Stimulated activated naive CD8-positive, alpha-beta T cell treated with anti-CD3 and anti-CD28 coated beads, Interleukin-15, amount 100 ng/mL, for 72 hours (primary cell): ENCODE measurements around the gene RPS6KL1.

ENCODE experiments used
- ATAC-seq: fragments of 150-1000 bp; cut with Tn5 transposase; 2 replicates; pipeline ENCODE4 v1.10.0; 2021; ENCODE audit warnings: mild to moderate bottlenecking, moderate library complexity
- DNase-seq, 2 donors: peaks; one replicate each; pipeline ENCODE4 v3.0.0; 2021 to 2022
- H3K27ac Mint-ChIP-seq, 2 donors: one replicate each; pipeline ENCODE4 v1.8.0; 2022; ENCODE audit warnings: mild to moderate bottlenecking in 2 of 2, mixed read lengths in 2 of 2, moderate library complexity in 2 of 2
- H3K27me3 Mint-ChIP-seq: one replicate; pipeline ENCODE4 v1.8.0; 2022; ENCODE audit warnings: mixed read lengths
- H3K4me1 Mint-ChIP-seq: one replicate; pipeline ENCODE4 v1.8.0; 2022; ENCODE audit warnings: mild to moderate bottlenecking, mixed read lengths
- H3K4me3 Mint-ChIP-seq, 2 donors: one replicate each; pipeline ENCODE4 v1.8.0; 2022; ENCODE audit warnings: mild to moderate bottlenecking in 2 of 2, mixed read lengths in 2 of 2, moderate library complexity in 1 of 2
- H3K9me3 Mint-ChIP-seq, 2 donors: one replicate each; pipeline ENCODE4 v1.8.0; 2022; ENCODE audit warnings: mixed read lengths in 2 of 2

RPS6KL1 gene

DNA sequence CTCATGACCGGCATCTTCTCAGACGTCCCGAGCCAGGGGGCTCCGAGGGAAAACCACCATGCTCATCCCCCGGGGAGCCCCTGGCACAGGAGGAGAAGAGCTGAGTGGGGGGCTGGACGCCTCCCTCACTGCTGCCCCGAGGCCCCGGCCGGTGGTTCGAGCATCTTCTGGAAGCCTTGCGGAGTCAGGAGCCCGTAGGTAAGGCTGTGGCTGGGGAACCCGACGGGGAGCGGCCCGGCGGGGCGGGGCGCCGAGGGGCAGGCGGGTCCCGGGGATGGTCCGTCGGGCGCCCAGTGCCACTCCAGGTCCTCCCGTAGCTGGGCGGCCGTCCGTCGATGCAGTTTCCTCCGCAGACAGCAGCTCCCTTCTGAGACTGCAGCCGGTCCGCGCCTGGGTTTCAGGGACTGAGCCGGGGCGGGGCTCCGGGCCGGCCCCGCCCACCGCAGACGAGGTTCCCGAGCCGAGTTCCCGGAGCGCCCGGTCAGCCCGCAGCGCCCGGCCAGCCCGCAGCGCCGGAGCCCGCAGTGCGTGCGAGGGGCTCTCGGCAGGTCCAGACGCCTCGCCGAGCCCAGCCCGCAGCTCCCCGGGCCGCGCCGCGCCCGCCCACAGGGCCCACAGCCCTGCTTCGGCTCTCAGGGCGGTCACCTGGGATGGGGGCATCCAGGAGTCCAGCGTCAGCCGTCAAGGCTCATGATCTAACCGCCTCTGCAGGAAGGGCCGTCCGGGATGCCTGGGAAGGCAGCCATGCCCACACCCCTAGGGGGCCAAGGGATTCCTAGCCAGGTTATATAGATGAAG lies 32.4 kb upstream of the RPS6KL1 start, which contains the start of gene PGF:
PGF (minus strand) TSS at position 369 of the 798 bp plus-strand sequence; CDS start at position 14, 355 bp downstream.
- no peaks in the 10 kb centered on the region for H3K4me1 Mint-ChIP-seq
- H3K27me3 Mint-ChIP-seq: peaks cover 37% of the 10 kb centered on the region
- ATAC-seq: peak; percentile 53
- H3K9me3 Mint-ChIP-seq: no peaks in the 10 kb centered on the region
- peak within 1 kb of the TSS; percentile 66 to 81 for H3K4me3 Mint-ChIP-seq
- DNase-seq: peak in 1 of 2 donors; percentile 24
- no peak within 1 kb of the TSS for H3K27ac Mint-ChIP-seq

DNA sequence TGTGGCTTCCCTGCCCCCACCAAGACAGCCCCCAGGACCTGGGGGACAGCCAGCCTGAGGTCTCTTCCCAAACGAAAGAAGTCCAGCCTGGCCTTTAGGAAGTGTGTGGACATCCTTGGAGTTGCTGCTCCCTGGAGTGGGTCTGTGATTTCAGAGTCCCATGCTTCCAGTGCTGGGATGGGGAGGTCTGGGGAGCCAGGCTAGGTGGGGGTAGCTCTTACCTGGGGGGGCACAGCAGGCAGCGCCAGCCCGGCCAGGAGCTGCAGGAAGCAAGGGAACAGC lies 31.8 kb upstream of the RPS6KL1 start:
- Mint-ChIP-seq H3K4me3 (peak overlapping the region; percentile 66 to 81), H3K4me1 (no peaks in the 10 kb centered on the region), H3K27ac (no peak overlapping the region), H3K9me3 (no peaks in the 10 kb centered on the region), H3K27me3 (peaks cover 37% of the 10 kb centered on the region)
- peak; percentile 23 for ATAC-seq
- no peak for DNase-seq

DNA sequence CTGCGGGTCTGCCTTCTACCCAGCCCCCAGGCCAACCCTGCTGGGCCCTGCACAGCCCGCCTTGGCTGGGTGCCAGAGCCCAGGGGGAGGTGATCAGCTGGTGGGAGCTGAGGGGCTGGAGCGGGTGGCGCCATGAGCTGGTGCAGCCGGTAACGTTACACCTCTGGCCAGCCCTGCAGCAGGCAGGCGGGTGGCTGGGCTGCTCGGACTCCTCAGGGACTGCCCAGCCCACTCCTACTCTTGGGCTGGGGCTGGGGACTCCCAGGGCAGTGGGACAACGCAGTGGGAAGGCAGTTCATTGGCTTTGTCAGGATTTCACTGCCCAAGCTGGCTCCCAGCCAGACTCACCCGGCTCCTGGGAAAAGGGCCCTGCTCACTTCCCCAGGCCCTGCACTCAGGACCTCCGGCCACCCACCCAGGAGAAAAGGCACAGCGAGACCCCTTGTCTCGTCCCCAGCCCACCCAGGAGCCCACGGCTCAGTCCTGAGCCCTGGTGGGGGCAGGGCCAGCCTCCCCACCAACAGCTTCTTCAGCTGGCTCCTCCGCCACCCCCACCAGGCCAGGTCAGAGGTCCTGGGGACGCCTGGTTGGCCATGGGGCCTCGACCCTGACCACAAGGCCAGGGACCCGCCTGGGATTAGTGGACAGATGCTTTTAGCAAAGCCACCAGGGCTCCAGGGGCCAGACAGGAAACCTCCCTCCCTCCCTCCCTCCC lies 31.3 kb upstream of the RPS6KL1 start:
- DNase-seq (no peak), ATAC-seq (no peak)
- Mint-ChIP-seq H3K27ac (no peak overlapping the region), H3K27me3 (peaks cover 37% of the 10 kb centered on the region), H3K4me1 (no peaks in the 10 kb centered on the region), H3K9me3 (no peaks in the 10 kb centered on the region), H3K4me3 (peak overlapping the region in 1 of 2 donors; percentile 26)

- peaks cover 37% of the 10 kb centered on the region for H3K27me3 Mint-ChIP-seq
- H3K4me1 Mint-ChIP-seq: no peaks in the 10 kb centered on the region
- DNase-seq (no peak), ATAC-seq (no peak)
- H3K9me3 Mint-ChIP-seq: no peaks in the 10 kb centered on the region
- H3K4me3 Mint-ChIP-seq: no peak overlapping the region
- H3K27ac Mint-ChIP-seq: peak overlapping the region; percentile 77 to 89
These were observed 30.6 kb upstream of the RPS6KL1 start for GRCh38 chr14:74953686-74954085.

GRCh38 chr14:74952697-74953484 lies 29.8 kb upstream of the RPS6KL1 start:
- Mint-ChIP-seq H3K27ac (no peak overlapping the region), H3K9me3 (no peaks in the 10 kb centered on the region), H3K4me1 (no peaks in the 10 kb centered on the region), H3K27me3 (peaks cover 37% of the 10 kb centered on the region), H3K4me3 (no peak overlapping the region)
- no peak for ATAC-seq
- DNase-seq: no peak

- no peak overlapping the region for H3K4me3 Mint-ChIP-seq
- no peak overlapping the region for H3K27ac Mint-ChIP-seq
- no peak for DNase-seq
- H3K9me3 Mint-ChIP-seq: no peaks in the 10 kb centered on the region
- H3K27me3 Mint-ChIP-seq: peaks cover 36% of the 10 kb centered on the region
- H3K4me1 Mint-ChIP-seq: no peaks in the 10 kb centered on the region
- no peak for ATAC-seq
These were observed 29.2 kb upstream of the RPS6KL1 start for GRCh38 chr14:74952180-74952665.

DNA sequence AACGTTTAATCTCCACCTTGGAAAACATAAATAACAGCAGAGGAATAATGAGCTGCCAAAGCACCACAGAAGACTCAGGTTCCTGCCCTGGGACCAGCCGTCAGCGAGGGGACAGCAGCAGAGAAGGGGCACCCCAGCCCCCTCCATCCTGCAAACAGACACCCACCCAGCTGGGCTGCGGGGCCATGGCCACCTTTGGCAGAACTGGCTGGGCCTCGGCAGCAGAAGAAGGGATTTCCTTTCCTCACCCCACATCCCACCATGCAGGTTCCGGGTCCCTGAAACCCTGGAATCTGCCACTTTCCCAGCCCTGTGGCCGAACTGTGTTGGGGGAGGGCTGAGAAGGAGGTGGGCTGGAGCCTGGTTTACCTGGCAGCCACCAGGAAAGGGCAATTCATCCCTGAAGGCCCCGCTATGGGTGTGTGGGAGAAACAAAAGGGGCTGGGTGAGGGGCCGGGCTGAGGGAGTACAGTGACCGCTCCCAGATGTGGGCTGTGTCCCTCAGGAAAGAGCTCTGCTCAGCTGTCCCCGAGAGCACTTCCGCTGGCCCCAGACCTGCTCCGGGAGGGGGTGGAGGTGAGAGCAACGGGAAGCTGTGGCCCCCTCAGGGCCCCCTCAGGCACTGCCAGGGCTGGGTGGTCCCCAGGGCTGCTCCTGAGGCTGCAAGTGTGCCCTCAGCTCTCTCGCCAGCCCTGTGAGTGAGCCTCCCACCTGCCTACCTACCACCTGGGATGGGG lies 28.6 kb upstream of the RPS6KL1 start:
- no peak for ATAC-seq
- H3K4me3 Mint-ChIP-seq: no peak overlapping the region
- no peak overlapping the region for H3K27ac Mint-ChIP-seq
- peaks cover 30% of the 10 kb centered on the region for H3K27me3 Mint-ChIP-seq
- DNase-seq: no peak
- peaks cover 3% of the 10 kb centered on the region for H3K4me1 Mint-ChIP-seq
- no peaks in the 10 kb centered on the region for H3K9me3 Mint-ChIP-seq

DNA sequence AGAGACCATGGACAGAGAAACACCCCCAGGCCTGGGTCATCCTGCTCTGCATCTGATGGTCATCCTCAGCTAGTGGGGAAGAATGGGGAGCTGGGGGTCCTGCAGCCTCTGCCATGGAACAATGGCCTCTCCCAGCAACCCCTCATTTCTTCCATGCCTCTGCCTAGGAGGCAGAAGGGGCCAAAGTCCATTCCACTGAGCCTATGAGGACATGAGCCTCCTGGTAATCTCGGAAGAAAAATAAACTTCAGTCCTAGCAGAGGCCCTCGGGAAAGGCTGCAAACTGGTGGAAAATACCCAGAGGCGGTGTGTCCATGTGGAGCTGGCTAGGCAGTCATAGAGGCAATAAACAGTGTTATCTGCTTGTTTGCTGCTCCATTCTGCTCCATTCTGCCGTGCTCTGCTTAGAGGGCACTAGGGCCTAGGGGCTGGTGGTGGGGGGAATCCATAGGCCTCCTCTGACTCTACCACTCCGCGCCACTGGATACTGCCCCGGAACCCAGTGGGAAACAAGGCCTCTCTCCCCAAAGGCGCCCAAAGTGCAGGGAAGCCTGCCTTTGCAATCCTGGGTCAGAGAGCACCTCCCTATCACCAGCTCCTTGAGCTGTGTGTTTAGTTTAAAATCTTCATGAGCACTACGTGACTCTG lies 27.9 kb upstream of the RPS6KL1 start:
- ATAC-seq: no peak
- Mint-ChIP-seq H3K27me3 (peaks cover 29% of the 10 kb centered on the region), H3K9me3 (no peaks in the 10 kb centered on the region)

GRCh38 chr14:74949859-74950573 lies 27.0 kb upstream of the RPS6KL1 start:
- H3K27me3 Mint-ChIP-seq: peaks cover 26% of the 10 kb centered on the region
- H3K9me3 Mint-ChIP-seq: no peaks in the 10 kb centered on the region
- DNase-seq (no peak), ATAC-seq (no peak)
- H3K27ac Mint-ChIP-seq: no peak overlapping the region
- no peak overlapping the region for H3K4me3 Mint-ChIP-seq
- H3K4me1 Mint-ChIP-seq: peaks cover 10% of the 10 kb centered on the region

More for the DNA sequence above, 27.9 kb upstream of the RPS6KL1 start:
- DNase-seq: no peak
- Mint-ChIP-seq H3K4me1 (peaks cover 10% of the 10 kb centered on the region), H3K4me3 (no peak overlapping the region), H3K27ac (no peak overlapping the region)

- Mint-ChIP-seq H3K4me3 (no peak overlapping the region), H3K27me3 (peaks cover 18% of the 10 kb centered on the region), H3K9me3 (no peaks in the 10 kb centered on the region), H3K4me1 (peaks cover 10% of the 10 kb centered on the region), H3K27ac (no peak overlapping the region)
- DNase-seq (no peak), ATAC-seq (no peak)
These were observed 26.1 kb upstream of the RPS6KL1 start for GRCh38 chr14:74949191-74949601.

GRCh38 chr14:74948228-74949175 lies 25.4 kb upstream of the RPS6KL1 start:
- ATAC-seq: no peak
- Mint-ChIP-seq H3K4me3 (no peak overlapping the region), H3K27ac (no peak overlapping the region), H3K9me3 (no peaks in the 10 kb centered on the region), H3K4me1 (peaks cover 10% of the 10 kb centered on the region), H3K27me3 (peaks cover 11% of the 10 kb centered on the region)
- no peak for DNase-seq

GRCh38 chr14:74947353-74948227 lies 24.5 kb upstream of the RPS6KL1 start:
- no peaks in the 10 kb centered on the region for H3K9me3 Mint-ChIP-seq

More at GRCh38 chr14:74947353-74948227, 24.5 kb upstream of the RPS6KL1 start:
- no peak overlapping the region for H3K4me3 Mint-ChIP-seq
- DNase-seq: no peak
- H3K27ac Mint-ChIP-seq: no peak overlapping the region
- peaks cover 17% of the 10 kb centered on the region for H3K4me1 Mint-ChIP-seq
- H3K27me3 Mint-ChIP-seq: peaks cover 7% of the 10 kb centered on the region
- no peak for ATAC-seq
